K562 (cell line): ENCODE data around the gene TMEM151A. TPM values are rescaled to one million over a fixed set of nuclear protein-coding genes. Genes with fewer than 3 reads are reported as not detected.

ENCODE experiments used
- BACH1 ChIP-seq: fragments of 200-800 bp; sonication (Bioruptor generic); IDR thresholded peaks from 2 replicates; pipeline ENCODE4 v1.6.1; 2016; ENCODE audit warnings: missing genetic modification characterization, missing compliant biosample characterization
- CBFB ChIP-seq: sonication (generic); formaldehyde crosslinking; IDR thresholded peaks from 2 replicates; pipeline ENCODE4 v1.4.0; 2020; ENCODE audit warnings: mild to moderate bottlenecking, missing genetic modification reagents
- CHD2 ChIP-seq: IDR thresholded peaks from 2 replicates; pipeline ENCODE4 v1.6.1; 2011; ENCODE audit warnings: low read depth, low read length
- E2F3 ChIP-seq: fragments of 250-450 bp; sonication (Bioruptor Pico); IDR thresholded peaks from 2 replicates; pipeline ENCODE4 v1.4.0; 2020; ENCODE audit warnings: mild to moderate bottlenecking
- E2F8 ChIP-seq: fragments of 450-650 bp; IDR thresholded peaks from 2 replicates; pipeline ENCODE4 v1.7.1; 2018; ENCODE audit warnings: mild to moderate bottlenecking, low read depth; ENCODE audit not compliant: partially characterized antibody
- ERF ChIP-seq: fragments of 450-650 bp; formaldehyde crosslinking; IDR thresholded peaks from 2 replicates; pipeline ENCODE4 v1.4.0; 2020; ENCODE audit warnings: mild to moderate bottlenecking, mixed read lengths
- GABPB1 ChIP-seq: sonication (generic); formaldehyde crosslinking; IDR thresholded peaks from 2 replicates; pipeline ENCODE4 v1.8.0; 2022; ENCODE audit warnings: mild to moderate bottlenecking, missing genetic modification reagents
- MLLT1 ChIP-seq, 2 experiments: fragments of 450-650 bp; IDR thresholded peaks; 2 replicates each; pipeline ENCODE4 v1.6.1; 2016
- NR3C1 ChIP-seq: sonication (generic); formaldehyde crosslinking; IDR thresholded peaks from 2 replicates; pipeline ENCODE4 v1.8.1; 2022; ENCODE audit warnings: missing genetic modification reagents
- POLR2G ChIP-seq: fragments of 200-400 bp; formaldehyde crosslinking; IDR thresholded peaks from 2 replicates; pipeline ENCODE4 v1.6.1; 2017; ENCODE audit warnings: low read depth, mild to moderate bottlenecking, antibody characterized with exemption, low read length, moderate library complexity
- SIX5 ChIP-seq, 2 experiments: IDR thresholded peaks; 2 replicates each; pipeline ENCODE4 v1.6.1; 2011; ENCODE audit warnings: low read length in 2 of 2, borderline replicate concordance in 1 of 2, low read depth in 1 of 2, mild to moderate bottlenecking in 1 of 2, moderate library complexity in 1 of 2; ENCODE audit not compliant: insufficient read depth in 1 of 2
- TEAD1 ChIP-seq, 2 experiments: fragments of 450-650 bp in 1 of 2; sonication (generic) in 1 of 2; formaldehyde crosslinking; IDR thresholded peaks; 2 replicates each; pipeline versions ENCODE4 v1.4.0 to v1.8.0; 2020 to 2022; ENCODE audit warnings: mild to moderate bottlenecking in 2 of 2, missing genetic modification reagents in 1 of 2
- THAP12 ChIP-seq: fragments of 250-450 bp; sonication (Bioruptor Pico); IDR thresholded peaks from 2 replicates; pipeline ENCODE4 v1.9.0; 2021; ENCODE audit warnings: mild to moderate bottlenecking, inconsistent platforms
- VEZF1 ChIP-seq: fragments of 200-800 bp; sonication (Bioruptor generic); IDR thresholded peaks from 2 replicates; pipeline ENCODE4 v1.6.1; 2017; ENCODE audit warnings: missing genetic modification characterization, missing compliant biosample characterization
- ZNF12 ChIP-seq: sonication (generic); formaldehyde crosslinking; IDR thresholded peaks from 2 replicates; pipeline ENCODE4 v1.4.0; 2020; ENCODE audit warnings: mild to moderate bottlenecking, missing genetic modification reagents
- ZNF143 ChIP-seq: sonication (generic); formaldehyde crosslinking; IDR thresholded peaks from 2 replicates; pipeline ENCODE4 v1.9.0; 2022; ENCODE audit warnings: mild to moderate bottlenecking, missing genetic modification reagents
- ZNF511 ChIP-seq: sonication (generic); formaldehyde crosslinking; IDR thresholded peaks from 2 replicates; pipeline ENCODE4 v1.8.0; 2022; ENCODE audit warnings: mild to moderate bottlenecking, missing genetic modification reagents
- polyA plus RNA-seq, 8 experiments: library from polyadenylated mRNA; depleted of rRNA in 4 of 8; stranded (reverse) in 5 of 8; unstranded in 3 of 8; fragments of >200 nt; fragmentation: Nextera tagmentation in 2 of 8; fragmentation: Illumina TruSeq in 1 of 8; extraction: Ambion mirVana in 2 of 8; extraction: Trizol in 1 of 8; gene quantifications; 2 replicates each; pipeline versions ENCODE4 v1.2.1 to v1.2.3, GENCODE V29; 2011 to 2014; ENCODE audit warnings: inconsistent platforms in 1 of 8, missing spikeins in 1 of 8
- total RNA-seq, 7 experiments: library from RNA; depleted of rRNA in 6 of 7; stranded (reverse); fragments of >200 nt in 6 of 7; fragmentation: Illumina TruSeq in 2 of 7; extraction: Trizol in 2 of 7; gene quantifications; 2 replicates each; pipeline versions ENCODE4 v1.2.1 to v1.2.3, GENCODE V29; 2011 to 2021; ENCODE audit warnings: low replicate concordance in 1 of 7

TMEM151A gene
- total and polyA plus RNA-seq, 9 of the 15 experiments (the other 6 are each of a cell fraction or from before 2014, with no cell fraction given) = not detected

- TF ChIP-seq THAP12 (peak; percentile 47; the same call in 1 of the 2 replicates), CHD2 (peak; percentile 39; the same call in 1 of the 2 replicates), E2F3 (peak; percentile 76; the same call in 1 of the 2 replicates), NR3C1 (CRISPR knock-in tag) (no peak), ZNF143 (CRISPR knock-in tag) (peak; percentile 96), BACH1 (tag) (no peak), ERF (0 out of 2 replicates have a peak, but pooled peaks have one; percentile 42), ZNF12 (CRISPR knock-in tag) (0 out of 2 replicates have a peak, but pooled peaks have one; percentile 10), GABPB1 (CRISPR knock-in tag) (peak; percentile 69; the same call in 1 of the 2 replicates), CBFB (0 out of 2 replicates have a peak, but pooled peaks have one; percentile 4), ZNF511 (CRISPR knock-in tag) (peak; percentile 1; the same call in 1 of the 2 replicates), TEAD1 (CRISPR knock-in tag; IDR thresholded peaks at IDR 0.05) (0 out of 4 replicates have a peak, but pooled peaks of 1 of the 2 experiments have one; percentile 6), VEZF1 (CRISPR knock-in tag) (peak; percentile 97), E2F8 (peak; percentile 71), POLR2G (peak; percentile 84), SIX5 (IDR thresholded peaks at IDR 0.05; ENCODE audit: borderline replicate concordance in 1 of 2, insufficient read depth in 1 of 2, low read depth in 1 of 2, low read length in 2 of 2) (peak; percentile 82 to 85), MLLT1 (IDR thresholded peaks at IDR 0.05) (0 out of 4 replicates have a peak, but pooled peaks of 1 of the 2 experiments have one; percentile 2)
These were observed 23.3 kb upstream of the TMEM151A start, which contains the start of gene RAB1B (continued) for GRCh38 chr11:66268244-66268951.
